ENCODE results near the gene TMEM132D.

TMEM132D gene

GRCh38 chr12:129659961-129660622 lies 243.7 kb downstream of the TMEM132D start:
- no peak for DNase-seq (ENCODE audit: low read depth)

- no peak for DNase-seq (ENCODE audit: low read depth)
These were observed 246.6 kb downstream of the TMEM132D start for GRCh38 chr12:129657179-129657578.

- no peak for DNase-seq (ENCODE audit: low read depth)
These were observed 251.9 kb downstream of the TMEM132D start for GRCh38 chr12:129651951-129652350.

GRCh38 chr12:129641926-129642325 lies 261.9 kb downstream of the TMEM132D start:
- no peak for DNase-seq (ENCODE audit: low read depth)

- DNase-seq (ENCODE audit: low read depth): no peak
These were observed 268.7 kb downstream of the TMEM132D start for GRCh38 chr12:129635021-129635685.

GRCh38 chr12:129631316-129631715 lies 272.5 kb downstream of the TMEM132D start:
- no peak for DNase-seq (ENCODE audit: low read depth)

- DNase-seq (ENCODE audit: low read depth): no peak
These were observed 273.9 kb downstream of the TMEM132D start for GRCh38 chr12:129629901-129630300.

- DNase-seq (ENCODE audit: low read depth): no peak
These were observed 281.3 kb downstream of the TMEM132D start for GRCh38 chr12:129622566-129622965.

GRCh38 chr12:129619271-129619670 lies 284.6 kb downstream of the TMEM132D start:
- DNase-seq (ENCODE audit: low read depth): no peak

- no peak for DNase-seq (ENCODE audit: low read depth)
These were observed 286.0 kb downstream of the TMEM132D start for GRCh38 chr12:129617849-129618248.

- DNase-seq (ENCODE audit: low read depth): no peak
These were observed 288.8 kb downstream of the TMEM132D start for GRCh38 chr12:129615001-129615400.

- no peak for DNase-seq (ENCODE audit: low read depth)
These were observed 289.5 kb downstream of the TMEM132D start for GRCh38 chr12:129614221-129614885.

GRCh38 chr12:129613314-129613713 lies 290.5 kb downstream of the TMEM132D start:
- no peak for DNase-seq (ENCODE audit: low read depth)

GRCh38 chr12:129610601-129611120 lies 293.2 kb downstream of the TMEM132D start:
- DNase-seq (ENCODE audit: low read depth): no peak

GRCh38 chr12:129607756-129608155 lies 296.1 kb downstream of the TMEM132D start:
- DNase-seq (ENCODE audit: low read depth): no peak

- no peak for DNase-seq (ENCODE audit: low read depth)
These were observed 296.5 kb downstream of the TMEM132D start for GRCh38 chr12:129607301-129607700.

- DNase-seq (ENCODE audit: low read depth): no peak
These were observed 297.6 kb downstream of the TMEM132D start for GRCh38 chr12:129606239-129606638.

- no peak for DNase-seq (ENCODE audit: low read depth)
These were observed 298.2 kb downstream of the TMEM132D start for GRCh38 chr12:129605666-129606065.

- DNase-seq (ENCODE audit: low read depth): no peak
These were observed 299.3 kb downstream of the TMEM132D start for GRCh38 chr12:129604506-129604905.

GRCh38 chr12:129599406-129599805 lies 304.4 kb downstream of the TMEM132D start:
- DNase-seq (ENCODE audit: low read depth): no peak

- DNase-seq (ENCODE audit: low read depth): no peak
These were observed 309.7 kb downstream of the TMEM132D start for GRCh38 chr12:129594098-129594497.

- no peak for DNase-seq (ENCODE audit: low read depth)
These were observed 311.4 kb downstream of the TMEM132D start for GRCh38 chr12:129592449-129592848.

- DNase-seq (ENCODE audit: low read depth): no peak
These were observed 314.3 kb downstream of the TMEM132D start for GRCh38 chr12:129589503-129589902.

Data from stimulated activated CD8-positive, alpha-beta memory T cell treated with anti-CD3 and anti-CD28 coated beads, Interleukin-12 subunit alpha, Interleukin-12 subunit beta, amount 100 ng/mL, for 1 hour (primary cell).